ENCODE results near the gene ATG101. TPM values are rescaled to one million over a fixed set of nuclear protein-coding genes. Genes with fewer than 3 reads are reported as not detected.
A peak's percentile ranks its signal among the peaks of the same experiment; 100 is the strongest.

The ATG101 gene
- total RNA-seq, 1 donor, result 64.4 TPM

GRCh38 chr12:52119398-52120254 lies 49.8 kb downstream of the ATG101 start:
- Histone ChIP-seq H3K27me3 (ENCODE audit: insufficient read depth, low read length) (peaks cover 17% of the 10 kb centered on the region), H3K79me2 (ENCODE audit: insufficient read depth, low read length) (no peaks in the 10 kb centered on the region), H4K20me1 (ENCODE audit: insufficient read depth, low read length) (no peaks in the 10 kb centered on the region), H3K4me1 (ENCODE audit: insufficient read depth, low read length) (no peaks in the 10 kb centered on the region), H3K36me3 (ENCODE audit: insufficient read depth, low read length) (no peaks in the 10 kb centered on the region), H2AFZ (ENCODE audit: low read length) (no peak overlapping the region), H3K4me2 (ENCODE audit: insufficient read depth, low read length) (no peak overlapping the region), H3K9me3 (ENCODE audit: low read depth, low read length) (no peaks in the 10 kb centered on the region), H3K27ac (ENCODE audit: low read depth, low read length) (no peak overlapping the region), H3K4me3 (ENCODE audit: insufficient read depth, low read length) (no peak overlapping the region)
- TF ChIP-seq, protein P1, sequence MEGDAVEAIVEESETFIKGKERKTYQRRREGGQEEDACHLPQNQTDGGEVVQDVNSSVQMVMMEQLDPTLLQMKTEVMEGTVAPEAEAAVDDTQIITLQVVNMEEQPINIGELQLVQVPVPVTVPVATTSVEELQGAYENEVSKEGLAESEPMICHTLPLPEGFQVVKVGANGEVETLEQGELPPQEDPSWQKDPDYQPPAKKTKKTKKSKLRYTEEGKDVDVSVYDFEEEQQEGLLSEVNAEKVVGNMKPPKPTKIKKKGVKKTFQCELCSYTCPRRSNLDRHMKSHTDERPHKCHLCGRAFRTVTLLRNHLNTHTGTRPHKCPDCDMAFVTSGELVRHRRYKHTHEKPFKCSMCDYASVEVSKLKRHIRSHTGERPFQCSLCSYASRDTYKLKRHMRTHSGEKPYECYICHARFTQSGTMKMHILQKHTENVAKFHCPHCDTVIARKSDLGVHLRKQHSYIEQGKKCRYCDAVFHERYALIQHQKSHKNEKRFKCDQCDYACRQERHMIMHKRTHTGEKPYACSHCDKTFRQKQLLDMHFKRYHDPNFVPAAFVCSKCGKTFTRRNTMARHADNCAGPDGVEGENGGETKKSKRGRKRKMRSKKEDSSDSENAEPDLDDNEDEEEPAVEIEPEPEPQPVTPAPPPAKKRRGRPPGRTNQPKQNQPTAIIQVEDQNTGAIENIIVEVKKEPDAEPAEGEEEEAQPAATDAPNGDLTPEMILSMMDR (IDR thresholded peaks at IDR 0.05; ENCODE audit: extremely low read depth, low read depth, low read length), result peak; percentile 47
- DNase-seq (ENCODE audit: insufficient read length, low spot score, missing footprints), result no peak

- no peaks in the 10 kb centered on the region for H3K4me1 ChIP-seq (ENCODE audit: insufficient read depth, low read length)
- no peak overlapping the region for H3K4me3 ChIP-seq (ENCODE audit: insufficient read depth, low read length)
- no peak overlapping the region for H2AFZ ChIP-seq (ENCODE audit: low read length)
- H3K36me3 ChIP-seq (ENCODE audit: insufficient read depth, low read length), result no peaks in the 10 kb centered on the region
- H3K27ac ChIP-seq (ENCODE audit: low read depth, low read length), result no peak overlapping the region
- H4K20me1 ChIP-seq (ENCODE audit: insufficient read depth, low read length), result no peaks in the 10 kb centered on the region
- TF ChIP-seq, protein P1 (IDR thresholded peaks at IDR 0.05; ENCODE audit: extremely low read depth, low read depth, low read length), result no peak
- H3K9me3 ChIP-seq (ENCODE audit: low read depth, low read length), result no peaks in the 10 kb centered on the region
- no peaks in the 10 kb centered on the region for H3K79me2 ChIP-seq (ENCODE audit: insufficient read depth, low read length)
- H3K4me2 ChIP-seq (ENCODE audit: insufficient read depth, low read length), result no peak overlapping the region
- DNase-seq (ENCODE audit: insufficient read length, low spot score, missing footprints), result no peak
- H3K27me3 ChIP-seq (ENCODE audit: insufficient read depth, low read length), result peaks cover 20% of the 10 kb centered on the region
Observed at GRCh38 chr12:52120951-52121823, 51.4 kb downstream of the ATG101 start.

GRCh38 chr12:52121824-52122539 lies 52.2 kb downstream of the ATG101 start:
- H3K36me3 ChIP-seq (ENCODE audit: insufficient read depth, low read length), result no peaks in the 10 kb centered on the region
- H3K27me3 ChIP-seq (ENCODE audit: insufficient read depth, low read length), result peaks cover 17% of the 10 kb centered on the region
- no peaks in the 10 kb centered on the region for H4K20me1 ChIP-seq (ENCODE audit: insufficient read depth, low read length)
- no peaks in the 10 kb centered on the region for H3K9me3 ChIP-seq (ENCODE audit: low read depth, low read length)
- no peak overlapping the region for H3K27ac ChIP-seq (ENCODE audit: low read depth, low read length)
- H3K4me1 ChIP-seq (ENCODE audit: insufficient read depth, low read length), result no peaks in the 10 kb centered on the region
- no peak overlapping the region for H2AFZ ChIP-seq (ENCODE audit: low read length)
- DNase-seq (ENCODE audit: insufficient read length, low spot score, missing footprints), result peak; percentile 96
- no peak overlapping the region for H3K4me2 ChIP-seq (ENCODE audit: insufficient read depth, low read length)
- TF ChIP-seq, protein P1 (IDR thresholded peaks at IDR 0.05; ENCODE audit: extremely low read depth, low read depth, low read length), result peak; percentile 60
- H3K79me2 ChIP-seq (ENCODE audit: insufficient read depth, low read length), result no peaks in the 10 kb centered on the region
- no peak overlapping the region for H3K4me3 ChIP-seq (ENCODE audit: insufficient read depth, low read length)
